ENCODE measurements around the gene ASIC1.

The ASIC1 gene

GRCh38 chr12:50087995-50088394 is 30.6 kb downstream of the ASIC1 start:
- Histone ChIP-seq H3F3A (ENCODE audit: insufficient read depth) (peaks cover 27% of the 10 kb centered on the region), H3K9me3 (ENCODE audit: insufficient read depth, low read length) (no peaks in the 10 kb centered on the region), H3K27me3 (ENCODE audit: low read length) (no peaks in the 10 kb centered on the region), H3K4me3 (ENCODE audit: insufficient read depth, low read length, poor library complexity, severe bottlenecking) (no peak overlapping the region), H3K79me2 (ENCODE audit: insufficient read depth, low read length) (no peaks in the 10 kb centered on the region; the same call in 1 of the 2 replicates), H3K4me2 (ENCODE audit: low read depth, low read length, poor library complexity, severe bottlenecking) (no peak overlapping the region), H3K9ac (ENCODE audit: low read length) (no peak overlapping the region), H4K20me1 (ENCODE audit: low read depth, low read length) (no peaks in the 10 kb centered on the region), H3K36me3 (ENCODE audit: low read length) (peaks cover 17% of the 10 kb centered on the region), H3K27ac (ENCODE audit: low read depth, low read length) (no peak overlapping the region), H3K9me2 (replicated peaks; ENCODE audit: insufficient read depth, low read length) (no peaks in the 10 kb centered on the region), H2AFZ (ENCODE audit: low read depth, low read length, severe bottlenecking) (no peak overlapping the region)
- TF ChIP-seq EZH2phosphoT487 (conservative IDR thresholded peaks at IDR 0.05; ENCODE audit: low read length) = no peak
- no peak for TF ChIP-seq CTCF (IDR thresholded peaks at IDR 0.05; ENCODE audit: insufficient read depth, low read length, poor library complexity, severe bottlenecking)

GRCh38 chr12:50088577-50089335 is 31.4 kb downstream of the ASIC1 start:
- no peaks in the 10 kb centered on the region for H3K9me2 ChIP-seq (replicated peaks; ENCODE audit: insufficient read depth, low read length)
- H3K9me3 ChIP-seq (ENCODE audit: insufficient read depth, low read length) = no peaks in the 10 kb centered on the region
- peak; percentile 92 for TF ChIP-seq CTCF (IDR thresholded peaks at IDR 0.05; ENCODE audit: insufficient read depth, low read length, poor library complexity, severe bottlenecking)
- no peak for TF ChIP-seq EZH2phosphoT487 (conservative IDR thresholded peaks at IDR 0.05; ENCODE audit: low read length)
- H3K27me3 ChIP-seq (ENCODE audit: low read length) = no peaks in the 10 kb centered on the region
- no peak overlapping the region for H2AFZ ChIP-seq (ENCODE audit: low read depth, low read length, severe bottlenecking)
- no peak overlapping the region for H3K4me2 ChIP-seq (ENCODE audit: low read depth, low read length, poor library complexity, severe bottlenecking)
- H3K4me3 ChIP-seq (ENCODE audit: insufficient read depth, low read length, poor library complexity, severe bottlenecking) = no peak overlapping the region
- no peak overlapping the region for H3K9ac ChIP-seq (ENCODE audit: low read length)
- no peaks in the 10 kb centered on the region; the same call in 1 of the 2 replicates for H3K79me2 ChIP-seq (ENCODE audit: insufficient read depth, low read length)
- no peak overlapping the region for H3K27ac ChIP-seq (ENCODE audit: low read depth, low read length)
- H3F3A ChIP-seq (ENCODE audit: insufficient read depth) = peaks cover 27% of the 10 kb centered on the region
- H3K36me3 ChIP-seq (ENCODE audit: low read length) = peaks cover 17% of the 10 kb centered on the region
- H4K20me1 ChIP-seq (ENCODE audit: low read depth, low read length) = no peaks in the 10 kb centered on the region

GRCh38 chr12:50089730-50090129 is 32.3 kb downstream of the ASIC1 start:
- Histone ChIP-seq H3K9me3 (ENCODE audit: insufficient read depth, low read length) (no peaks in the 10 kb centered on the region), H3K9ac (ENCODE audit: low read length) (no peak overlapping the region), H3K27me3 (ENCODE audit: low read length) (no peaks in the 10 kb centered on the region), H4K20me1 (ENCODE audit: low read depth, low read length) (no peaks in the 10 kb centered on the region), H3K9me2 (replicated peaks; ENCODE audit: insufficient read depth, low read length) (no peaks in the 10 kb centered on the region), H2AFZ (ENCODE audit: low read depth, low read length, severe bottlenecking) (no peak overlapping the region), H3F3A (ENCODE audit: insufficient read depth) (peaks cover 22% of the 10 kb centered on the region), H3K79me2 (ENCODE audit: insufficient read depth, low read length) (no peaks in the 10 kb centered on the region; the same call in 1 of the 2 replicates), H3K27ac (ENCODE audit: low read depth, low read length) (no peak overlapping the region), H3K4me3 (ENCODE audit: insufficient read depth, low read length, poor library complexity, severe bottlenecking) (no peak overlapping the region), H3K36me3 (ENCODE audit: low read length) (peaks cover 23% of the 10 kb centered on the region), H3K4me2 (ENCODE audit: low read depth, low read length, poor library complexity, severe bottlenecking) (no peak overlapping the region)
- TF ChIP-seq EZH2phosphoT487 (conservative IDR thresholded peaks at IDR 0.05; ENCODE audit: low read length) (no peak), CTCF (IDR thresholded peaks at IDR 0.05; ENCODE audit: insufficient read depth, low read length, poor library complexity, severe bottlenecking) (no peak)

Measured in SU-DHL-6 (cell line).